Aorta (tissue), 5 donors: ENCODE data around the gene TASP1. TPM values are rescaled to one million over a fixed set of nuclear protein-coding genes. Genes with fewer than 3 reads are reported as not detected.

Experiments
- ATAC-seq: fragments of 200-7000 bp; cut with Tn5 transposase; one replicate; pipeline ENCODE4 v1.9.1; 2022; ENCODE audit warnings: moderate library complexity; ENCODE audit not compliant: low FRiP score
- DNase-seq, 2 donors: peaks; one replicate each; pipeline ENCODE4 v3.0.0-alpha.2; 2020
- H3K27ac ChIP-seq, 2 donors: one replicate each; pipeline ENCODE4 v1.5.1; 2013; ENCODE audit warnings: low read length in 2 of 2, mild to moderate bottlenecking in 2 of 2, moderate library complexity in 2 of 2, control low read depth in 1 of 2, inconsistent platforms in 1 of 2, low read depth in 1 of 2
- H3K27me3 ChIP-seq, 2 donors: one replicate each; pipeline ENCODE4 v1.6.1; 2013; ENCODE audit warnings: control low read depth in 1 of 2, low read length in 1 of 2, mild to moderate bottlenecking in 1 of 2, moderate library complexity in 1 of 2; ENCODE audit not compliant: insufficient read depth in 2 of 2, control insufficient read depth in 1 of 2
- H3K36me3 ChIP-seq, 2 donors: one replicate each; pipeline ENCODE4 v1.6.1; 2013; ENCODE audit warnings: control low read depth in 1 of 2, low read length in 1 of 2, mild to moderate bottlenecking in 1 of 2; ENCODE audit not compliant: insufficient read depth in 2 of 2, control insufficient read depth in 1 of 2
- H3K4me1 ChIP-seq, 2 donors: one replicate each; pipeline ENCODE4 v1.6.1; 2013; ENCODE audit warnings: low read length in 2 of 2, control low read depth in 1 of 2, mild to moderate bottlenecking in 1 of 2, moderate library complexity in 1 of 2; ENCODE audit not compliant: insufficient read depth in 2 of 2, control insufficient read depth in 1 of 2
- H3K4me3 ChIP-seq, 2 donors: one replicate each; pipeline ENCODE4 v1.5.1; 2013; ENCODE audit warnings: low read length in 2 of 2, control low read depth in 1 of 2, mild to moderate bottlenecking in 1 of 2
- H3K9me3 ChIP-seq: one replicate; pipeline ENCODE4 v1.6.1; 2013; ENCODE audit warnings: mild to moderate bottlenecking, low read length; ENCODE audit not compliant: control insufficient read depth
- WGBS, 2 donors: extraction: QIAGEN DNeasy Blood & Tissue Kit; methylation state at CpG; one replicate each; pipeline ENCODE4 v1.1.7; 2013; 5-methylcytosine and 5-hydroxymethylcytosine counted together
- intact Hi-C, 2 donors: fragments of 100-400 bp; cut with DNase I; formaldehyde crosslinking; loops; one replicate each; pipeline versions ENCODE4 v1.14.2 to v1.15.0; 2022
- polyA plus RNA-seq, 2 donors: library from polyadenylated mRNA; stranded (reverse); fragments of 200-250 nt; gene quantifications; one replicate each; pipeline ENCODE4 v1.2.3, GENCODE V29; 2013
- total RNA-seq, 2 donors: library from RNA; stranded (reverse); fragmentation: NEBNext Ultra II Directional; extraction: Animal tissue kit (Norgen Biotek cat#: 25700); gene quantifications; one replicate each; pipeline ENCODE4 v1.2.1, GENCODE V29; 2021
- donor health status: healthy with polysubstance abuse.
- donor health status: Bipolar disorder and iron deficiency.
- donor health status: DM: no; HTN: no; CAD: no.
- donor health status: DM: no; HTN: no; CAD: no.
- donor health status: DM: yes; HTN: yes; CAD: no.

TASP1 gene
- total and polyA plus RNA-seq, 4 donors = 13.2 to 74.6 (median 25.9) TPM

GRCh38 chr20:13461849-13462458 lies 176.8 kb downstream of the TASP1 start:
- intact Hi-C loops = no loop called here
- no peaks in the 10 kb centered on the region for H3K4me1 ChIP-seq
- H3K27me3 ChIP-seq = no peaks in the 10 kb centered on the region
- ATAC-seq (no peak), DNase-seq (no peak)
- no peaks in the 10 kb centered on the region for H3K36me3 ChIP-seq
- 95 to 96% methylated on average over 2 of the region's 2 CpGs for WGBS, 2 donors
- H3K27ac ChIP-seq = no peak overlapping the region
- H3K4me3 ChIP-seq = no peak overlapping the region
- peaks cover 1% of the 10 kb centered on the region for H3K9me3 ChIP-seq

GRCh38 chr20:13458860-13459451 lies 179.8 kb downstream of the TASP1 start:
- Histone ChIP-seq H3K9me3 (peaks cover 1% of the 10 kb centered on the region), H3K27me3 (no peaks in the 10 kb centered on the region), H3K4me3 (no peak overlapping the region), H3K36me3 (no peaks in the 10 kb centered on the region), H3K27ac (no peak overlapping the region), H3K4me1 (no peaks in the 10 kb centered on the region)
- DNase-seq = no peak
- no peak for ATAC-seq
- intact Hi-C loops = loop anchor here in 1 of 2 donors (10.0 kb wide), 1 partner anchor 86 kb away; no protein-coding TSS in a partner anchor
- WGBS, 2 donors = 64 to 65% methylated on average over 3 of the region's 3 CpGs

- 94 to 98% methylated on average over 1 of the region's 1 CpG for WGBS, 2 donors
- ATAC-seq = no peak
- no peak overlapping the region for H3K4me3 ChIP-seq
- intact Hi-C loops = loop anchor here in 1 of 2 donors (10.0 kb wide), 1 partner anchor 87 kb away; no protein-coding TSS in a partner anchor
- no peak for DNase-seq
- H3K4me1 ChIP-seq = no peaks in the 10 kb centered on the region
- H3K27me3 ChIP-seq = no peaks in the 10 kb centered on the region
- no peak overlapping the region for H3K27ac ChIP-seq
- no peaks in the 10 kb centered on the region for H3K36me3 ChIP-seq
- H3K9me3 ChIP-seq = peaks cover 1% of the 10 kb centered on the region
Observed at GRCh38 chr20:13457487-13457886, 181.2 kb downstream of the TASP1 start.

GRCh38 chr20:13455713-13456112 lies 183.0 kb downstream of the TASP1 start:
- intact Hi-C loops = loop anchor here in 1 of 2 donors (10.0 kb wide), 1 partner anchor 89 kb away; no protein-coding TSS in a partner anchor
- ATAC-seq = no peak
- 81 to 96% methylated on average over 3 of the region's 3 CpGs for WGBS, 2 donors

GRCh38 chr20:13453367-13453766 lies 185.4 kb downstream of the TASP1 start:
- 98 to 99% methylated on average over 2 of the region's 2 CpGs for WGBS, 2 donors
- H3K27ac ChIP-seq = no peak overlapping the region
- no peaks in the 10 kb centered on the region for H3K4me1 ChIP-seq
- no peaks in the 10 kb centered on the region for H3K27me3 ChIP-seq
- DNase-seq (no peak), ATAC-seq (no peak)
- H3K36me3 ChIP-seq = peaks cover 0 to 4% of the 10 kb centered on the region in 2 donors
- H3K9me3 ChIP-seq = no peaks in the 10 kb centered on the region
- H3K4me3 ChIP-seq = no peak overlapping the region
- intact Hi-C loops = loop anchor here in 1 of 2 donors (10.0 kb wide), 1 partner anchor 91 kb away; no protein-coding TSS in a partner anchor

More at GRCh38 chr20:13455713-13456112, 183.0 kb downstream of the TASP1 start:
- Histone ChIP-seq H3K27me3 (no peaks in the 10 kb centered on the region), H3K4me1 (no peaks in the 10 kb centered on the region), H3K27ac (no peak overlapping the region), H3K4me3 (no peak overlapping the region), H3K9me3 (no peaks in the 10 kb centered on the region), H3K36me3 (no peaks in the 10 kb centered on the region)
- no peak for DNase-seq

- ATAC-seq (no peak), DNase-seq (no peak)
- no peak overlapping the region for H3K27ac ChIP-seq
- no peaks in the 10 kb centered on the region for H3K27me3 ChIP-seq
- WGBS, 2 donors = 76 to 96% methylated on average over 3 of the region's 3 CpGs
- no peaks in the 10 kb centered on the region for H3K4me1 ChIP-seq
- H3K4me3 ChIP-seq = no peak overlapping the region
- H3K36me3 ChIP-seq = peaks cover 0 to 4% of the 10 kb centered on the region in 2 donors
- H3K9me3 ChIP-seq = no peaks in the 10 kb centered on the region
- intact Hi-C loops = loop anchor here in 1 of 2 donors (10.0 kb wide), 1 partner anchor 92 kb away; no protein-coding TSS in a partner anchor
Observed at GRCh38 chr20:13452470-13453124, 186.1 kb downstream of the TASP1 start.

- no peak overlapping the region for H3K27ac ChIP-seq
- H3K36me3 ChIP-seq = peaks cover 0 to 4% of the 10 kb centered on the region in 2 donors
- H3K27me3 ChIP-seq = no peaks in the 10 kb centered on the region
- 86 to 89% methylated on average over 3 of the region's 3 CpGs for WGBS, 2 donors
- no peaks in the 10 kb centered on the region for H3K4me1 ChIP-seq
- H3K9me3 ChIP-seq = no peaks in the 10 kb centered on the region
- DNase-seq = no peak
- intact Hi-C loops = loop anchor here in 1 of 2 donors (10.0 kb wide), 1 partner anchor 95 kb away; no protein-coding TSS in a partner anchor
- no peak overlapping the region for H3K4me3 ChIP-seq
- ATAC-seq = no peak
Observed at GRCh38 chr20:13449868-13450434, 188.8 kb downstream of the TASP1 start.

- intact Hi-C loops = no loop called here
- no peak overlapping the region for H3K27ac ChIP-seq
- ATAC-seq (no peak), DNase-seq (no peak)
- H3K4me1 ChIP-seq = no peaks in the 10 kb centered on the region
- no peaks in the 10 kb centered on the region for H3K9me3 ChIP-seq
- H3K36me3 ChIP-seq = peaks cover 0 to 4% of the 10 kb centered on the region in 2 donors
- H3K27me3 ChIP-seq = no peaks in the 10 kb centered on the region
- no peak overlapping the region for H3K4me3 ChIP-seq
Observed at GRCh38 chr20:13447385-13448180, 191.1 kb downstream of the TASP1 start.
